GM23338 (cell line): Measurements from ENCODE around the gene NUP50. TPM values are rescaled to one million over a fixed set of nuclear protein-coding genes. Genes with fewer than 3 reads are reported as not detected.

ENCODE experiments used
- ATAC-seq: fragments of 200-7000 bp; cut with Tn5 transposase; 3 replicates; pipeline ENCODE4 v1.9.1; 2020
- DNase-seq: peaks from one replicate; pipeline ENCODE4 v3.0.0-alpha.2; 2015; ENCODE audit warnings: low spot score
- H2AFZ ChIP-seq: fragments of 200-600 bp; sonication (generic); 2 replicates; pipeline ENCODE4 v1.8.0; 2016; ENCODE audit warnings: antibody characterized with exemption, mild to moderate bottlenecking, moderate library complexity
- H3F3A ChIP-seq: fragments of 200-600 bp; sonication (generic); replicated peaks from 2 replicates; pipeline ENCODE4 v1.8.0; 2017; ENCODE audit warnings: antibody characterized with exemption, mixed run types, low read depth
- H3K27ac ChIP-seq: fragments of 200-600 bp; sonication (generic); 2 replicates; pipeline ENCODE4 v1.6.1; 2016; ENCODE audit warnings: low read depth
- H3K27me3 ChIP-seq: fragments of 200-600 bp; sonication (generic); 2 replicates; pipeline ENCODE4 v1.8.0; 2016; ENCODE audit warnings: mild to moderate bottlenecking, mixed run types, moderate library complexity; ENCODE audit not compliant: insufficient read depth
- H3K36me3 ChIP-seq: fragments of 200-600 bp; sonication (generic); 2 replicates; pipeline ENCODE4 v1.8.0; 2016; ENCODE audit warnings: mild to moderate bottlenecking; ENCODE audit not compliant: insufficient read depth
- H3K4me1 ChIP-seq: fragments of 200-600 bp; sonication (generic); 2 replicates; pipeline ENCODE4 v1.8.0; 2016; ENCODE audit warnings: mild to moderate bottlenecking, moderate library complexity; ENCODE audit not compliant: insufficient read depth
- H3K4me2 ChIP-seq: fragments of 200-600 bp; sonication (generic); 2 replicates; pipeline ENCODE4 v1.7.1; 2017; ENCODE audit warnings: mixed run types
- H3K4me3 ChIP-seq: fragments of 200-600 bp; sonication (generic); 2 replicates; pipeline ENCODE4 v1.6.1; 2016; ENCODE audit warnings: mixed run types
- H3K79me2 ChIP-seq: fragments of 200-600 bp; sonication (generic); replicated peaks from 2 replicates; pipeline ENCODE4 v1.8.0; 2017; ENCODE audit warnings: mild to moderate bottlenecking; ENCODE audit not compliant: insufficient read depth
- H3K9me2 ChIP-seq: fragments of 200-600 bp; sonication (generic); 2 replicates; pipeline ENCODE4 v1.8.0; 2017; ENCODE audit not compliant: insufficient read depth
- H4K20me1 ChIP-seq: fragments of 200-600 bp; sonication (generic); replicated peaks from 2 replicates; pipeline ENCODE4 v1.8.0; 2017; ENCODE audit warnings: mild to moderate bottlenecking; ENCODE audit not compliant: insufficient read depth
- H3K27ac Mint-ChIP-seq: 2 replicates; pipeline ENCODE4 v1.8.0; 2020; ENCODE audit warnings: inconsistent platforms, mild to moderate bottlenecking, moderate library complexity, mixed read lengths
- H3K27me3 Mint-ChIP-seq: 3 replicates; pipeline ENCODE4 v1.8.0; 2022; ENCODE audit warnings: low read depth, mild to moderate bottlenecking, moderate library complexity, mixed read lengths, inconsistent platforms; ENCODE audit not compliant: insufficient read depth, poor library complexity
- H3K36me3 Mint-ChIP-seq: 3 replicates; pipeline ENCODE4 v1.8.0; 2021; ENCODE audit warnings: low read depth, mild to moderate bottlenecking, inconsistent platforms, moderate library complexity, mixed read lengths
- H3K4me1 Mint-ChIP-seq: 3 replicates; pipeline ENCODE4 v1.8.0; 2020; ENCODE audit warnings: mild to moderate bottlenecking, inconsistent platforms, mixed read lengths
- H3K4me3 Mint-ChIP-seq: 3 replicates; pipeline ENCODE4 v1.8.0; 2021; ENCODE audit warnings: moderate library complexity, mild to moderate bottlenecking, inconsistent platforms, mixed read lengths
- H3K9me3 Mint-ChIP-seq: 3 replicates; pipeline ENCODE4 v1.8.0; 2020; ENCODE audit warnings: moderate library complexity, mild to moderate bottlenecking, inconsistent platforms, mixed read lengths
- CREB1 ChIP-seq: fragments of 250-450 bp; sonication (Bioruptor Pico); IDR thresholded peaks from 2 replicates; pipeline ENCODE4 v1.5.0; 2020; ENCODE audit warnings: low read depth, mild to moderate bottlenecking, moderate library complexity
- EZH2 ChIP-seq: fragments of 200-600 bp; sonication (generic); IDR thresholded peaks from one replicate; pipeline ENCODE4 v1.8.0; 2017; ENCODE audit warnings: antibody characterized with exemption, mild to moderate bottlenecking, low read depth; ENCODE audit not compliant: unreplicated experiment
- EZH2phosphoT487 ChIP-seq: fragments of 200-600 bp; sonication (generic); IDR thresholded peaks from one replicate; pipeline ENCODE4 v1.8.1; 2018; ENCODE audit warnings: antibody characterized with exemption; ENCODE audit not compliant: unreplicated experiment
- JUNB ChIP-seq: IDR thresholded peaks from one replicate; pipeline ENCODE4 v1.6.1; 2016; ENCODE audit warnings: antibody characterized with exemption; ENCODE audit not compliant: unreplicated experiment
- POLR2AphosphoS5 ChIP-seq: IDR thresholded peaks from 2 replicates; pipeline ENCODE4 v1.6.1; 2016; ENCODE audit warnings: antibody characterized with exemption, low read depth
- STAT1 ChIP-seq: IDR thresholded peaks from one replicate; pipeline ENCODE4 v1.6.1; 2016; ENCODE audit warnings: antibody characterized with exemption; ENCODE audit not compliant: unreplicated experiment
- polyA plus RNA-seq: library from polyadenylated mRNA; unstranded; fragments of >200 nt; fragmentation: Nextera tagmentation; extraction: Ambion mirVana; gene quantifications from 2 replicates; pipeline ENCODE4 v1.2.1, GENCODE V29; 2016
- total RNA-seq: library from RNA; depleted of rRNA; stranded (reverse); fragments of >200 nt; shearing (Covaris generic); gene quantifications from 2 replicates; pipeline ENCODE4 v1.2.3, GENCODE V29; 2014
- TF ChIP-seq, protein P1 (sequence below), 2 experiments: fragments of 200-600 bp in 1 of 2; sonication (generic) in 1 of 2; conservative IDR thresholded peaks; 2 replicates each; pipeline versions ENCODE4 v1.5.1 to v1.6.1; 2016 to 2017; ENCODE audit warnings: antibody characterized with exemption in 2 of 2, low read depth in 2 of 2, mild to moderate bottlenecking in 2 of 2, moderate library complexity in 1 of 2
- TF ChIP-seq, protein P2 (sequence below): fragments of 250-450 bp; sonication (Bioruptor Pico); IDR thresholded peaks from 2 replicates; pipeline ENCODE4 v1.5.0; 2020; ENCODE audit warnings: mild to moderate bottlenecking, moderate library complexity
- TF ChIP-seq, protein P3 (sequence below): IDR thresholded peaks from one replicate; pipeline ENCODE4 v1.6.1; 2018; ENCODE audit warnings: antibody characterized with exemption; ENCODE audit not compliant: unreplicated experiment
- TF ChIP-seq, protein P4 (sequence below): IDR thresholded peaks from 2 replicates; pipeline ENCODE4 v1.6.1; 2016; ENCODE audit warnings: antibody characterized with exemption

Gene NUP50
- total and polyA plus RNA-seq, 2 experiments from 2014 or later: 45.9 to 96.6 TPM

DNA sequence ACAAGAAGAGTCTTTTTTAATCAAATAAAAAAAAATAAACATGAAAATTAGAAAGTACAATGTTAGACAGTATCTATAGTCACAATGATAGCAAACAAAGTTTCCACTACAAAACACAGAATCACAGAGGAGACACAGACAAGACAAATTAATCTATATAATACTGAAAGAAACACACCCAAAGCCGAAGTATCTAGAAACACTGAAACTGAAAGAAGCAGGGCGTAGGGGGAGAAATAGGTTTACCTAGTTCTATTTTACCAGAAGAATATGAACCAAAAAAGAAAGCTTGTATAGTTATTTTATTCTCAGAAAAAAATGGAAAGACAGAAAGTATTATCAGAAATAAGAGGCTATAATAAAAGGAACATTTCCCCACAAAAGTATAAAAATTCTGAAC, 27.1 kb upstream of the NUP50 start:
- no peak overlapping the region for H3K4me3 ChIP-seq
- H3F3A ChIP-seq: no peaks in the 10 kb centered on the region
- H2AFZ ChIP-seq: no peak overlapping the region
- TF ChIP-seq, protein P1, sequence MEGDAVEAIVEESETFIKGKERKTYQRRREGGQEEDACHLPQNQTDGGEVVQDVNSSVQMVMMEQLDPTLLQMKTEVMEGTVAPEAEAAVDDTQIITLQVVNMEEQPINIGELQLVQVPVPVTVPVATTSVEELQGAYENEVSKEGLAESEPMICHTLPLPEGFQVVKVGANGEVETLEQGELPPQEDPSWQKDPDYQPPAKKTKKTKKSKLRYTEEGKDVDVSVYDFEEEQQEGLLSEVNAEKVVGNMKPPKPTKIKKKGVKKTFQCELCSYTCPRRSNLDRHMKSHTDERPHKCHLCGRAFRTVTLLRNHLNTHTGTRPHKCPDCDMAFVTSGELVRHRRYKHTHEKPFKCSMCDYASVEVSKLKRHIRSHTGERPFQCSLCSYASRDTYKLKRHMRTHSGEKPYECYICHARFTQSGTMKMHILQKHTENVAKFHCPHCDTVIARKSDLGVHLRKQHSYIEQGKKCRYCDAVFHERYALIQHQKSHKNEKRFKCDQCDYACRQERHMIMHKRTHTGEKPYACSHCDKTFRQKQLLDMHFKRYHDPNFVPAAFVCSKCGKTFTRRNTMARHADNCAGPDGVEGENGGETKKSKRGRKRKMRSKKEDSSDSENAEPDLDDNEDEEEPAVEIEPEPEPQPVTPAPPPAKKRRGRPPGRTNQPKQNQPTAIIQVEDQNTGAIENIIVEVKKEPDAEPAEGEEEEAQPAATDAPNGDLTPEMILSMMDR (conservative IDR thresholded peaks at IDR 0.05; ENCODE audit: low read depth in 2 of 2): no peak
- ATAC-seq (no peak), DNase-seq (no peak)
- H3K27me3 Mint-ChIP-seq: no peaks in the 10 kb centered on the region
- H3K79me2 ChIP-seq: no peaks in the 10 kb centered on the region
- no peaks in the 10 kb centered on the region for H3K4me1 ChIP-seq
- H4K20me1 ChIP-seq: no peaks in the 10 kb centered on the region
- H3K9me2 ChIP-seq: no peaks in the 10 kb centered on the region
- H3K27me3 ChIP-seq: no peaks in the 10 kb centered on the region
- H3K4me1 Mint-ChIP-seq: no peaks in the 10 kb centered on the region; the same call in 2 of the 3 replicates
- H3K4me3 Mint-ChIP-seq: no peak overlapping the region
- H3K4me2 ChIP-seq: no peak overlapping the region
- peaks cover 10% of the 10 kb centered on the region for H3K36me3 ChIP-seq
- no peak overlapping the region for H3K27ac ChIP-seq
- peaks cover 10% of the 10 kb centered on the region for H3K9me3 Mint-ChIP-seq
- H3K36me3 Mint-ChIP-seq: peaks cover 30% of the 10 kb centered on the region
- H3K27ac Mint-ChIP-seq: no peak overlapping the region

DNA sequence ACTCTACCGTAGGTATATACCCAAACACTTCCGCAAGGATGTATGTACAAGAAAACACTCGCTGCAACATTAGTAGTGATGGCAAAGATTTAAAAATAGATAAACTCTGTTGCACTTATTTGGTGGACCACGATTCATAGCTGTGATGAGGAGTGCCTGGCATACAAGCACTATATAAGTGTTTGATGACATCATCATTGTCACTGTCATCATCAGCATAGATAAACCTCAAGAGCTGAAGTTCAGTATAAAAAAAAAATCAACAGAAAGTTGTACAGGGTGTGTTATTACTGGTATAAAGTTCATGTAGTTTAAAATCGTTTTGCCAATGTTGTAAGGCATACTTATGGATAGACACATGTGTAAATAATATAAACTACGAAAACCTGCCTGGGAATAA, 24.0 kb upstream of the NUP50 start:
- Histone ChIP-seq H4K20me1 (no peaks in the 10 kb centered on the region), H2AFZ (no peak overlapping the region), H3K4me1 (no peaks in the 10 kb centered on the region), H3K27me3 (no peaks in the 10 kb centered on the region), H3F3A (no peaks in the 10 kb centered on the region), H3K9me2 (no peaks in the 10 kb centered on the region), H3K36me3 (no peaks in the 10 kb centered on the region; the same call in 1 of the 2 replicates), H3K4me2 (no peak overlapping the region), H3K4me3 (no peak overlapping the region), H3K79me2 (no peaks in the 10 kb centered on the region), H3K27ac (no peak overlapping the region)
- no peak overlapping the region for H3K4me3 Mint-ChIP-seq
- peaks cover 15% of the 10 kb centered on the region for H3K9me3 Mint-ChIP-seq
- no peaks in the 10 kb centered on the region for H3K27me3 Mint-ChIP-seq
- no peaks in the 10 kb centered on the region for H3K4me1 Mint-ChIP-seq
- H3K27ac Mint-ChIP-seq: no peak overlapping the region
- H3K36me3 Mint-ChIP-seq: peaks cover 26% of the 10 kb centered on the region
- ATAC-seq: no peak
- no peak for DNase-seq
- TF ChIP-seq STAT1 (no peak), JUNB (no peak), POLR2AphosphoS5 (no peak), CREB1 (CRISPR knock-in tag) (no peak), EZH2phosphoT487 (no peak), EZH2 (no peak)
- TF ChIP-seq, protein P2, sequence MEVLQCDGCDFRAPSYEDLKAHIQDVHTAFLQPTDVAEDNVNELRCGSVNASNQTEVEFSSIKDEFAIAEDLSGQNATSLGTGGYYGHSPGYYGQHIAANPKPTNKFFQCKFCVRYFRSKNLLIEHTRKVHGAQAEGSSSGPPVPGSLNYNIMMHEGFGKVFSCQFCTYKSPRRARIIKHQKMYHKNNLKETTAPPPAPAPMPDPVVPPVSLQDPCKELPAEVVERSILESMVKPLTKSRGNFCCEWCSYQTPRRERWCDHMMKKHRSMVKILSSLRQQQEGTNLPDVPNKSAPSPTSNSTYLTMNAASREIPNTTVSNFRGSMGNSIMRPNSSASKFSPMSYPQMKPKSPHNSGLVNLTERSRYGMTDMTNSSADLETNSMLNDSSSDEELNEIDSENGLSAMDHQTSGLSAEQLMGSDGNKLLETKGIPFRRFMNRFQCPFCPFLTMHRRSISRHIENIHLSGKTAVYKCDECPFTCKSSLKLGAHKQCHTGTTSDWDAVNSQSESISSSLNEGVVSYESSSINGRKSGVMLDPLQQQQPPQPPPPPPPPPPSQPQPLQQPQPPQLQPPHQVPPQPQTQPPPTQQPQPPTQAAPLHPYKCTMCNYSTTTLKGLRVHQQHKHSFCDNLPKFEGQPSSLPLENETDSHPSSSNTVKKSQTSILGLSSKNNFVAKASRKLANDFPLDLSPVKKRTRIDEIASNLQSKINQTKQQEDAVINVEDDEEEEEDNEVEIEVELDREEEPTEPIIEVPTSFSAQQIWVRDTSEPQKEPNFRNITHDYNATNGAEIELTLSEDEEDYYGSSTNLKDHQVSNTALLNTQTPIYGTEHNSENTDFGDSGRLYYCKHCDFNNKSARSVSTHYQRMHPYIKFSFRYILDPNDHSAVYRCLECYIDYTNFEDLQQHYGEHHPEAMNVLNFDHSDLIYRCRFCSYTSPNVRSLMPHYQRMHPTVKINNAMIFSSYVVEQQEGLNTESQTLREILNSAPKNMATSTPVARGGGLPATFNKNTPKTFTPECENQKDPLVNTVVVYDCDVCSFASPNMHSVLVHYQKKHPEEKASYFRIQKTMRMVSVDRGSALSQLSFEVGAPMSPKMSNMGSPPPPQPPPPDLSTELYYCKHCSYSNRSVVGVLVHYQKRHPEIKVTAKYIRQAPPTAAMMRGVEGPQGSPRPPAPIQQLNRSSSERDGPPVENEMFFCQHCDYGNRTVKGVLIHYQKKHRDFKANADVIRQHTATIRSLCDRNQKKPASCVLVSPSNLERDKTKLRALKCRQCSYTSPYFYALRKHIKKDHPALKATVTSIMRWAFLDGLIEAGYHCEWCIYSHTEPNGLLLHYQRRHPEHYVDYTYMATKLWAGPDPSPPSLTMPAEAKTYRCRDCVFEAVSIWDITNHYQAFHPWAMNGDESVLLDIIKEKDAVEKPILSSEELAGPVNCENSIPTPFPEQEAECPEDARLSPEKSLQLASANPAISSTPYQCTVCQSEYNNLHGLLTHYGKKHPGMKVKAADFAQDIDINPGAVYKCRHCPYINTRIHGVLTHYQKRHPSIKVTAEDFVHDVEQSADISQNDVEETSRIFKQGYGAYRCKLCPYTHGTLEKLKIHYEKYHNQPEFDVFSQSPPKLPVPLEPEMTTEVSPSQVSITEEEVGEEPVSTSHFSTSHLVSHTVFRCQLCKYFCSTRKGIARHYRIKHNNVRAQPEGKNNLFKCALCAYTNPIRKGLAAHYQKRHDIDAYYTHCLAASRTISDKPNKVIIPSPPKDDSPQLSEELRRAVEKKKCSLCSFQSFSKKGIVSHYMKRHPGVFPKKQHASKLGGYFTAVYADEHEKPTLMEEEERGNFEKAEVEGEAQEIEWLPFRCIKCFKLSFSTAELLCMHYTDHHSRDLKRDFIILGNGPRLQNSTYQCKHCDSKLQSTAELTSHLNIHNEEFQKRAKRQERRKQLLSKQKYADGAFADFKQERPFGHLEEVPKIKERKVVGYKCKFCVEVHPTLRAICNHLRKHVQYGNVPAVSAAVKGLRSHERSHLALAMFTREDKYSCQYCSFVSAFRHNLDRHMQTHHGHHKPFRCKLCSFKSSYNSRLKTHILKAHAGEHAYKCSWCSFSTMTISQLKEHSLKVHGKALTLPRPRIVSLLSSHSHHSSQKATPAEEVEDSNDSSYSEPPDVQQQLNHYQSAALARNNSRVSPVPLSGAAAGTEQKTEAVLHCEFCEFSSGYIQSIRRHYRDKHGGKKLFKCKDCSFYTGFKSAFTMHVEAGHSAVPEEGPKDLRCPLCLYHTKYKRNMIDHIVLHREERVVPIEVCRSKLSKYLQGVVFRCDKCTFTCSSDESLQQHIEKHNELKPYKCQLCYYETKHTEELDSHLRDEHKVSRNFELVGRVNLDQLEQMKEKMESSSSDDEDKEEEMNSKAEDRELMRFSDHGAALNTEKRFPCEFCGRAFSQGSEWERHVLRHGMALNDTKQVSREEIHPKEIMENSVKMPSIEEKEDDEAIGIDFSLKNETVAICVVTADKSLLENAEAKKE (CRISPR knock-in tag): no peak
- TF ChIP-seq, protein P3, sequence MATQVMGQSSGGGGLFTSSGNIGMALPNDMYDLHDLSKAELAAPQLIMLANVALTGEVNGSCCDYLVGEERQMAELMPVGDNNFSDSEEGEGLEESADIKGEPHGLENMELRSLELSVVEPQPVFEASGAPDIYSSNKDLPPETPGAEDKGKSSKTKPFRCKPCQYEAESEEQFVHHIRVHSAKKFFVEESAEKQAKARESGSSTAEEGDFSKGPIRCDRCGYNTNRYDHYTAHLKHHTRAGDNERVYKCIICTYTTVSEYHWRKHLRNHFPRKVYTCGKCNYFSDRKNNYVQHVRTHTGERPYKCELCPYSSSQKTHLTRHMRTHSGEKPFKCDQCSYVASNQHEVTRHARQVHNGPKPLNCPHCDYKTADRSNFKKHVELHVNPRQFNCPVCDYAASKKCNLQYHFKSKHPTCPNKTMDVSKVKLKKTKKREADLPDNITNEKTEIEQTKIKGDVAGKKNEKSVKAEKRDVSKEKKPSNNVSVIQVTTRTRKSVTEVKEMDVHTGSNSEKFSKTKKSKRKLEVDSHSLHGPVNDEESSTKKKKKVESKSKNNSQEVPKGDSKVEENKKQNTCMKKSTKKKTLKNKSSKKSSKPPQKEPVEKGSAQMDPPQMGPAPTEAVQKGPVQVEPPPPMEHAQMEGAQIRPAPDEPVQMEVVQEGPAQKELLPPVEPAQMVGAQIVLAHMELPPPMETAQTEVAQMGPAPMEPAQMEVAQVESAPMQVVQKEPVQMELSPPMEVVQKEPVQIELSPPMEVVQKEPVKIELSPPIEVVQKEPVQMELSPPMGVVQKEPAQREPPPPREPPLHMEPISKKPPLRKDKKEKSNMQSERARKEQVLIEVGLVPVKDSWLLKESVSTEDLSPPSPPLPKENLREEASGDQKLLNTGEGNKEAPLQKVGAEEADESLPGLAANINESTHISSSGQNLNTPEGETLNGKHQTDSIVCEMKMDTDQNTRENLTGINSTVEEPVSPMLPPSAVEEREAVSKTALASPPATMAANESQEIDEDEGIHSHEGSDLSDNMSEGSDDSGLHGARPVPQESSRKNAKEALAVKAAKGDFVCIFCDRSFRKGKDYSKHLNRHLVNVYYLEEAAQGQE: no peak
- TF ChIP-seq, protein P4, sequence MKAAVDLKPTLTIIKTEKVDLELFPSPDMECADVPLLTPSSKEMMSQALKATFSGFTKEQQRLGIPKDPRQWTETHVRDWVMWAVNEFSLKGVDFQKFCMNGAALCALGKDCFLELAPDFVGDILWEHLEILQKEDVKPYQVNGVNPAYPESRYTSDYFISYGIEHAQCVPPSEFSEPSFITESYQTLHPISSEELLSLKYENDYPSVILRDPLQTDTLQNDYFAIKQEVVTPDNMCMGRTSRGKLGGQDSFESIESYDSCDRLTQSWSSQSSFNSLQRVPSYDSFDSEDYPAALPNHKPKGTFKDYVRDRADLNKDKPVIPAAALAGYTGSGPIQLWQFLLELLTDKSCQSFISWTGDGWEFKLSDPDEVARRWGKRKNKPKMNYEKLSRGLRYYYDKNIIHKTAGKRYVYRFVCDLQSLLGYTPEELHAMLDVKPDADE: no peak
